GM18520 (cell line): Measurements from ENCODE around the gene GHR.

Source experiments
- ATAC-seq: cut with Tn5 transposase; IDR thresholded peaks from one replicate; pipeline ENCODE4 v1.9.1; 2021; ENCODE audit not compliant: unreplicated experiment

Gene GHR

DNA sequence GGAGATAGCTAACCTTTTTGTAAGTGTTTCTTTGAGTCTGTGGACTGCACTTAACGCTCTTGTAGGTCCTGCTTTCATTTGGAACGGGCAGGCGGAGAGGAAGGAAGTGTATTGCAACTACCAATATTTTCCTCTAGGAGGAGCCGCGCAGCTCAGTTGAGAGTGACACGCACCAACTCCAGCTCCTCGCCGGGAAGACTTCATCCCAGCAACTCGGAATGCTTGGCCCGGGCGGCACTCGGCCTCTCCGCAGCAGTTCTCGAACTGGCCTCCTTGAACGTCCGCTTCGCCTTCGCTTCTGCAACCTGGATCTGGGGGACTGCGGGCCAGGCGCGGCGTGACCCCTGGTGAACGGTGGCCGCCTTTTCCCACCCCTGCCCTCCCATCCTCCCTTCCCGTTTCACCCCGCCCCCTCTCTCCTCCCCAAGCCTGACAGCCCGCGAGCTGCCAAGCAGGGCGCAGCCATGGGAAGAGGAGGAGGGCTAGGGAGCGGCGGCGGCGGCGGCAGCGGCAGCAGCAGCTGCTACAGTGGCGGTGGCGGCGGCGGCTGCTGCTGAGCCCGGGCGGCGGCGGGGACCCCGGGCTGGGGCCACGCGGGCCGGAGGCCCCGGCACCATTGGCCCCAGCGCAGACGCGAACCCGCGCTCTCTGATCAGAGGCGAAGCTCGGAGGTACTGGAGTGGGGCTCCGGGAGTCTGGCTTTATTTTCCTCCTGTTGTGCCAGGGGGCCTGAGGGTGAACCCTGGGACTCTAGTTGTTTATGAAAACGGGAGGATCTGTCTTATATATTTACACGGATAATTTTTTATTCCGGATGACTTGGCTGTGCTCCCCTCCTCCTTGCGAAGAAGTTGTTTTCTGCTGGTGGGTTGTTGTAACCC, at the start of gene GHR:
GHR (plus strand) TSS at position 155 of the 881 bp plus-strand sequence. CDS start 142,436 bp downstream, outside the sequence.
- peak; percentile 72 for ATAC-seq

GRCh38 chr5:42374679-42375273, 48.5 kb upstream of the GHR start:
- no peak for ATAC-seq

GRCh38 chr5:42377496-42377895, 45.7 kb upstream of the GHR start:
- ATAC-seq: no peak

DNA sequence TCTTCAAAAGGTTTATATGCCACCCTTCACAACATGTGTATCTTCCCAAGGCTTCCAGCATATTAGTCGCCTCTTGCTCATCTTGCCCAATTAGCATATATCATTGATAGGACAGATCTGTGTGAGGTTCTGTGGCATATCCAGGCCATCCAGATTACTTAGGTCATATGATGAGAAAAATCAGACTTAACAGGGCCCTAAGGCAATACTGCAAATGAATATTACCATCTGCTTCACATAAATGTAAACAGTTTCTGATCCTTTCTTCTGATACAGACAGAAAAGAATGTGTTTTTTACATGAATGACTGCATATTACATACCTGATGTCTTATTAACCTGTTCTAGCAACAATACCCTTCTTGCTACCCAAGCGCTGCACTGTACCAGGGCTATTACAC, 41.3 kb upstream of the GHR start:
- ATAC-seq: no peak

GRCh38 chr5:42387563-42387962, 35.7 kb upstream of the GHR start:
- no peak for ATAC-seq

DNA sequence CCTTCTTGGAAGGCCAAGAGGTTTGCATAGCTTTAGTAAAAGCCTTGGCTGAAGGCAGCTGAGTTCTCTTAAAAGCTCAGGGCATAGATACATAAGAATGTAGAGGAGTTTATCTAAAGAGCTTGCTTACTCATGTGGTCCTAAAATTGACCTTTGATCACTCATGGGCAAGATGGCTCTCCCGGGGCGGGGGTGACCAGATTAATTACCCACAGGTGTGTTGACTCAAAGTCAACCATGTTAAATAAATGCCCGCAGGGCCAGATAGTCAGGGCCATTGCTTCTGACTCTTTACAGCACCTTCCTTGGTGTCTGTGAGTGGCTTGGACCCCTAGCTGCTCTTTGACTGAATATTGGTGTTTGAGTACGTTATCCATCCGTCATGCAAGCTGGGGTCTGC, 33.1 kb upstream of the GHR start:
- ATAC-seq: no peak

DNA sequence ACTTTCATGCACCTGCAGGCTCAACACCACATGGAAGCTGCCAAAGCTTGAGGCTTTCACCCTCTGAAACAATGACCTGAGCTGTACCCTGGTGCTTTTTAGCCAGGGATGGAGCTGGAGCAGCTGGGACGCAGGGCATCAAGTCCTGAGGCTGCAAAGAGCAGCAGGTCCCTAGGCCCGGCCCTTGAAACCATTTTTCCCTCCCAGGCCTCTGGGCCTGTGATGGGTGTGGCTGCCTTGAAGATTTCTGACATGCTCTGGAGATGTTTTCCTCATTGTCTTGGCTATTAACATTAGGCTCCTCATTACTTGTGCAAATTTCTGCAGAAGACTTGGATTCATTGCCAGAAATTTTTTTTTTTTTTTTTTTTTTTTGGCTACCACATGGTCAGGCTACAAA, 30.3 kb upstream of the GHR start:
- no peak for ATAC-seq

GRCh38 chr5:42396111-42396510, 27.1 kb upstream of the GHR start:
- ATAC-seq: no peak

- no peak for ATAC-seq
Measured at GRCh38 chr5:42397267-42397666, 26.0 kb upstream of the GHR start.

GRCh38 chr5:42399702-42400101, 23.5 kb upstream of the GHR start:
- no peak for ATAC-seq

GRCh38 chr5:42400474-42400873, 22.8 kb upstream of the GHR start:
- no peak for ATAC-seq

DNA sequence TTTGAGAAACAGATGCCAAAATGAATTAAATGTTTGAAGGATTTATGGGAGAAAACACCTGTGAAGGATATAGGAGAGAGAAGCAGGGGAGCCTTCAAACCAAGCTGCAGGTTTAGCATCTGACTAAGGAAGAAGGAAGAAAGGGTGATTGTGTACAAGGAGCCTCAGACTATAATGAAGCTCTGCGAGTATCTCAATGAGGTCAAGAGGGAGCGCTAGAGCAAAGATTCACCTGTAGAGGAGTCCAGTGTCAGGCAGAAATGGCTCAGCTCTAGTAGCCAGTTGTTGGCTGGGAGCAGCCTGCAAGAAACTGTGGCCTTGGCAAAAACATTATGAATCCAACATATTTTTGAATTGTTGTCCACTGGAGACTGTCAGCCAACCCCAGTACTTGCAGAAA, 20.0 kb upstream of the GHR start:
- ATAC-seq: no peak

DNA sequence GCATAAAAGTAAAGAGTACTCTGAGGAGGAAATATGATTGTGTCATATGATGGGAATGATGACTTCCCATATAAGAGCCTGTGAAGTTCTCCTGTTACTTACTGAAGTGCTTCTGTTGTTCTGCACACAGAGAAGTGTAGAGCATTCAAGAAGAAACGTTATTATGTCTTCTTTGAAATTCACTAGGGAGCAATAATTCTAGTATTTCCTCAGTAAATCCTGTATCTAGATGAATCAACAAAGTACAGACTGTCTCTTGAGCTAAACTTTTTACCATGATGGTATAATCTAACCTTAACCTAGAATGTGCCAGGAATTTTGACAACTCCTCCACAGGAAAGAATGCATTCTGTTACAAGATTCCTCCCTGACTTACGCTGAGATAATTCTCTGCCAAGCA, 18.9 kb upstream of the GHR start:
- no peak for ATAC-seq

DNA sequence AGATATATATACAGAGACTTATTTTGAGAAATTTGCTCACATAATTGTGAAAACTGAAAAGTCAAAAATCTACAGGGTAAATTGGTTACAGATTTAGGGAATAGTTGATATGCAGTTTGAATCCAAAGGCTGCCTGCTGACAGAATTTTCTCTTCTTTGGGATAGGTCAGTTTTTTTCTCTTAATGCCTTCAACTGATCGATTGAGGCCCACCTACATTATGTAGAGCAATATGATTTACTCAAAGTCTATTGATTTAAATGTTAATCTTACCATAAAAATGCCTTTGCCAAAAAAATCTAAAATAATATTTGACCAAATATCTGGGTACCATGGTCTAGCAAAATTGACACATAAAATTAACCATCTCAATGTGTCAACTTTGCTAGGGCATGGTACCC, 3.9 kb upstream of the GHR start:
- no peak for ATAC-seq

DNA sequence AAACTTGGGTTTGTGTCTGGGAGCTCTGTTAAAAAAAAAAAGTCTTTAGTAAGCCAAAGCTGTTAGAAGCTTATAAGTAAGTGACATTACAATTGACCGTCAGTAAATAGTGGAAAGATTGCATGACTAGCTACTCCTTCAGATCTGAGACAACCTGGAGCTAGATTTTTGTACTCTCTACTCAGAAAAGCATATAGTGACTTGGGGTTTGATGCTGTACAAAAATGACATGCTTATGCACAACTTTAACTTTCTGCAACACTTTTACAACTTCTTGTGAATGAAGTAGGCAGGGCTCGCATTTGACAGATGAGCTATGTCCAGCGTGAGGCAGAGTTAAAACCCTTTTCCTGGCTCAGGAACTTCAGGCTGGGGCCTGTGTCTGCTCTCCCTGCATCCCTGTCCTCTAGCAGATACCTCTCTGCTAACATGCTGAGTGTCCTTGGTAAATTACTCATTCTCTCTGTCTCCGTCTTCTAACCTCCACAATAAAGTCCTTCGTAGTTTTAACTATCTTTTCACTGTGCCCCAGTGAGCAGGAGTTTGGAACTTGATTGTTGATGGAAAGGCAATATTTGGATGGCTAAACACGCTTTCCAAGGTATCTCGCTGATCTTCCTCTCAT, 471 bp upstream of the GHR start:
- peak; percentile 11 for ATAC-seq

GRCh38 chr5:42426016-42426415, 2.8 kb downstream of the GHR start:
- no peak for ATAC-seq

DNA sequence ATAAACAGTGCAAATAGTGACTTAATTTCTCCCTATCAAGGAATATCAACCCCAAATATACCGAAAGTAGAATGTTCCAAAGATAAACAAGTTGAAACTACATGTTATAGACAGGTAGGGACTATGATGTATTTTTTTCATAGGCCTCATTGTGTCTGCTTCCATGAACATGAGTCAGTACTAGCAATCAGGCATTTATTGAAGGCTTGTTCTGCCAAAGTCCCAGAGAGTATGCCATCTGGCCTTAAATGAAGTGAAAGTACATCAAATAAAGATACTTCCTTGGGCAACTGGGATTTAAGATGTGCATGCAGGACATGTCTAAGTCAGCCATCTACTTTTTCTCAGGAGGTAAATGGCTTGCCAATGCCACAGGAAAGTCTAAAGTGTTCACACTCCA, 6.5 kb downstream of the GHR start:
- no peak for ATAC-seq

- no peak for ATAC-seq
Measured at GRCh38 chr5:42434047-42434724, 10.9 kb downstream of the GHR start.

GRCh38 chr5:42436051-42436450, 12.8 kb downstream of the GHR start:
- ATAC-seq: no peak

DNA sequence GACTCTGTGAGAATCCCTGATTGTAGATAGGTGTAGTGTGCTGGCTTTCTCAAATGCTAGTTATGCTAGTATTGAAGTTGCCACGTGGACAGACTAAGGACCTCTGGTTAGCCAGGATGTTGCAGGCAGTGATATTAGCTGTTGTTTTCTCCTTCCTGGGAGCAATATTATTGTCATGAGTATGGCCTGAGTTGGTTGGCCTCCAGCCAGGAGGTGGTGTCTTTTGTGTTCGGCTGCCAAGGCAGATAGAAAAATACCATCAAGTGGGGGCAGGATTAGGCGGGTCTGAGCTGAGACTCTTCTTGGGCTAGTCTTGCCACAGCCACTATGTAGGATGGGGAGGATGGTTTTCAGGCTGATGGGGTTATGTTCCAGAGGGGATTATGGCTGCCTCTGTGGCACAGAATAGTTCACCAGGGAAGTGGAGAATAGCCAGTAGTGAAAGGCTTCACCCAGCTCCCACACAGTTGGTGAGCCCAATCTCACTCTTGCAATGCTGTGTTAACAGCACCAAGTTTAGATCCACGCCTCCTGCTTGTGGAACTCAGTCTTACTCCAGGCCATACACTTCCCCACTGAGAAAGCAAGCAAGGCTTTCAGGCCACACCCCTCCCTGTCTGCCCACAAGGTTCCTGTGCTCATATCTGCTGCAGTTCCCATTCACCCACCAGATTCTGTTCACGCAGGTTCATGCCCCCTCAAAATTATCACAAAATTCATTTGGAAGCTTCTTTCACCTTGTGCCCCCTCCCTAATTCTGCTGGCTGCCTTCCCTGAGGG, 31.2 kb downstream of the GHR start:
- ATAC-seq: no peak

DNA sequence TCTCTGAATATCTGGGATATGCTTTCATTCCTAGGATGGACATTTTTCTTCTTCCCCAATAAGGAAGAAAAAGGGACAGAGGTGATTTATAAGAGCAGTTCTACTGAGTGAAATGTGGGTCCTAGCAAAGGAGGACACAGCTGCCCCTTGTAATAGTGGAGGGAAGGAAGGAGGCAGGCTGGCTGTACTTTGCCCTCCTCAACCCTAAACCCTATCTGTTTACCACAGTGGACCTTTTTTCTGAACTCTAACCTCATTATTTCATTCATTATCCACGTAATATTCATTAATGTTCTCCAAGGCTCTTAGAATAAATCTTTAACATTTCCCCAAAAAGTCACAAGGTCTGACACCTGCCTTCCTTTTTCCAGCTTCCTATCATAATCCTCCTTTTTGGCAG, 37.8 kb downstream of the GHR start:
- ATAC-seq: no peak
